H9 (cell line): ENCODE measurements around the gene RC3H1. TPM values are rescaled to one million over a fixed set of nuclear protein-coding genes. Genes with fewer than 3 reads are reported as not detected.

Experiments
- DNase-seq: peaks from one replicate; pipeline ENCODE4 v3.0.0-alpha.2; 2017
- H2AFZ ChIP-seq: one replicate; pipeline ENCODE4 v1.6.1; 2013; ENCODE audit warnings: mild to moderate bottlenecking, low read length, control low read depth, moderate library complexity
- H2AK5ac ChIP-seq: 2 replicates; pipeline ENCODE4 v1.6.1; 2013; ENCODE audit warnings: low read length, control low read depth, mixed read lengths; ENCODE audit not compliant: insufficient read length
- H2BK120ac ChIP-seq: one replicate; pipeline ENCODE4 v1.6.1; 2013; ENCODE audit warnings: low read depth, mild to moderate bottlenecking, low read length, control low read depth, inconsistent platforms; ENCODE audit not compliant: poor library complexity, severe bottlenecking
- H2BK12ac ChIP-seq: 2 replicates; pipeline ENCODE4 v1.6.1; 2013; ENCODE audit warnings: low read length, control low read depth, mixed read lengths, low read depth; ENCODE audit not compliant: insufficient read length
- H2BK15ac ChIP-seq: 2 replicates; pipeline ENCODE4 v1.6.1; 2013; ENCODE audit warnings: low read depth, low read length, control low read depth
- H2BK20ac ChIP-seq: one replicate; pipeline ENCODE4 v1.6.1; 2013; ENCODE audit warnings: low read depth, mild to moderate bottlenecking, low read length, control low read depth, inconsistent platforms; ENCODE audit not compliant: poor library complexity, severe bottlenecking
- H2BK5ac ChIP-seq: 2 replicates; pipeline ENCODE4 v1.6.1; 2013; ENCODE audit warnings: low read length, control low read depth, mixed read lengths; ENCODE audit not compliant: insufficient read length
- H3K14ac ChIP-seq: 2 replicates; pipeline ENCODE4 v1.6.1; 2013; ENCODE audit warnings: low read length, control low read depth; ENCODE audit not compliant: insufficient read depth
- H3K18ac ChIP-seq: 2 replicates; pipeline ENCODE4 v1.6.1; 2013; ENCODE audit warnings: low read depth, mild to moderate bottlenecking, mixed read lengths, low read length, control low read depth; ENCODE audit not compliant: insufficient read length
- H3K23ac ChIP-seq: 2 replicates; pipeline ENCODE4 v1.6.1; 2013; ENCODE audit warnings: low read length, control low read depth, mixed read lengths, low read depth; ENCODE audit not compliant: insufficient read length
- H3K23me2 ChIP-seq: 2 replicates; pipeline ENCODE4 v1.6.1; 2013; ENCODE audit warnings: low read depth, mild to moderate bottlenecking, mixed read lengths, low read length, control low read depth; ENCODE audit not compliant: insufficient read length, poor library complexity, severe bottlenecking
- H3K27ac ChIP-seq: 2 replicates; pipeline ENCODE4 v1.5.1; 2013; ENCODE audit warnings: low read length, control low read depth, mixed read lengths, low read depth; ENCODE audit not compliant: insufficient read length
- H3K27me3 ChIP-seq: 2 replicates; pipeline ENCODE4 v1.6.1; 2013; ENCODE audit warnings: low read length, control low read depth, inconsistent platforms; ENCODE audit not compliant: insufficient read depth
- H3K4ac ChIP-seq: 2 replicates; pipeline ENCODE4 v1.6.1; 2013; ENCODE audit warnings: low read depth, mild to moderate bottlenecking, control low read depth, inconsistent platforms, low read length, moderate library complexity
- H3K4me1 ChIP-seq: 2 replicates; pipeline ENCODE4 v1.6.1; 2013; ENCODE audit warnings: low read length, control low read depth, inconsistent platforms; ENCODE audit not compliant: insufficient read depth
- H3K4me2 ChIP-seq: 2 replicates; pipeline ENCODE4 v1.6.1; 2013; ENCODE audit warnings: low read length, control low read depth, mixed read lengths; ENCODE audit not compliant: insufficient read length, insufficient read depth
- H3K56ac ChIP-seq: 2 replicates; pipeline ENCODE4 v1.6.1; 2013; ENCODE audit warnings: low read depth, mild to moderate bottlenecking, mixed read lengths, low read length, control low read depth; ENCODE audit not compliant: insufficient read length
- H3K79me1 ChIP-seq: 2 replicates; pipeline ENCODE4 v1.6.1; 2013; ENCODE audit warnings: low read depth, mild to moderate bottlenecking, moderate library complexity, low read length, control low read depth, inconsistent platforms; ENCODE audit not compliant: insufficient read depth, poor library complexity, severe bottlenecking
- H3K79me2 ChIP-seq: 2 replicates; pipeline ENCODE4 v1.6.1; 2013; ENCODE audit warnings: low read length, control low read depth, inconsistent platforms; ENCODE audit not compliant: insufficient read depth
- H3K9ac ChIP-seq: 2 replicates; pipeline ENCODE4 v1.6.1; 2013; ENCODE audit warnings: low read length, control low read depth, mixed read lengths; ENCODE audit not compliant: insufficient read length; ENCODE audit errors: extremely low read depth
- H3K9me3 ChIP-seq: one replicate; pipeline ENCODE4 v1.6.1; 2013; ENCODE audit warnings: low read depth, low read length, inconsistent platforms; ENCODE audit not compliant: control insufficient read depth
- H3T11ph ChIP-seq: one replicate; pipeline ENCODE4 v1.6.1; 2013; ENCODE audit warnings: mild to moderate bottlenecking, low read length, control low read depth, inconsistent platforms
- H4K20me1 ChIP-seq: one replicate; pipeline ENCODE4 v1.6.1; 2013; ENCODE audit not compliant: control insufficient read depth, insufficient read length, insufficient read depth
- H4K5ac ChIP-seq: 2 replicates; pipeline ENCODE4 v1.6.1; 2013; ENCODE audit warnings: low read depth, mild to moderate bottlenecking, mixed read lengths, low read length, control low read depth; ENCODE audit not compliant: insufficient read length
- H4K8ac ChIP-seq: replicated peaks from 2 replicates; pipeline ENCODE4 v1.6.1; 2013; ENCODE audit warnings: low read length, control low read depth, mixed read lengths, low read depth; ENCODE audit not compliant: insufficient read length
- H4K91ac ChIP-seq: 2 replicates; pipeline ENCODE4 v1.6.1; 2013; ENCODE audit warnings: low read depth, mild to moderate bottlenecking, moderate library complexity, mixed read lengths, low read length, control low read depth; ENCODE audit not compliant: insufficient read length
- H3K27ac Mint-ChIP-seq, 3 experiments: 2 replicates in 2 of 3; 3 replicates in 1 of 3; pipeline ENCODE4 v1.8.0; 2020 to 2021; ENCODE audit warnings: mixed read lengths in 3 of 3, mild to moderate bottlenecking in 1 of 3, moderate library complexity in 1 of 3
- H3K27me3 Mint-ChIP-seq: 2 replicates; pipeline ENCODE4 v1.8.0; 2021; ENCODE audit warnings: low read depth, mild to moderate bottlenecking, moderate library complexity, mixed read lengths
- H3K36me3 Mint-ChIP-seq, 3 experiments: 2 replicates in 2 of 3; 3 replicates in 1 of 3; pipeline ENCODE4 v1.8.0; 2020 to 2021; ENCODE audit warnings: low read depth in 3 of 3, mixed read lengths in 3 of 3; ENCODE audit not compliant: insufficient read depth in 1 of 3
- H3K4me1 Mint-ChIP-seq, 2 experiments: 2 replicates each; pipeline ENCODE4 v1.8.0; 2020; ENCODE audit warnings: mixed read lengths in 2 of 2
- H3K4me3 Mint-ChIP-seq, 2 experiments: 2 replicates in 1 of 2; 3 replicates in 1 of 2; pipeline ENCODE4 v1.8.0; 2020 to 2021; ENCODE audit warnings: mild to moderate bottlenecking in 2 of 2, mixed read lengths in 2 of 2, moderate library complexity in 1 of 2
- H3K9me3 Mint-ChIP-seq, 2 experiments: 2 replicates in 1 of 2; 3 replicates in 1 of 2; pipeline ENCODE4 v1.8.0; 2020; ENCODE audit warnings: mild to moderate bottlenecking in 2 of 2, mixed read lengths in 2 of 2, moderate library complexity in 1 of 2
- CTCF ChIP-seq: fragments of 200-600 bp; sonication (generic); conservative IDR thresholded peaks from 3 replicates; pipeline ENCODE4 v1.8.0; 2021; ENCODE audit warnings: antibody characterized with exemption, mild to moderate bottlenecking
- WGBS: extraction: QIAGEN DNeasy Blood & Tissue Kit; methylation state at CpG from one replicate; pipeline ENCODE4 v1.1.7; 2013; ENCODE audit warnings: missing lambda C conversion rate, low lambda C conversion rate, mixed read lengths; ENCODE audit not compliant: insufficient read length; ENCODE audit errors: extremely low coverage; 5-methylcytosine and 5-hydroxymethylcytosine counted together
- total RNA-seq: library from RNA; stranded (reverse); gene quantifications from 2 replicates; pipeline ENCODE4 v1.2.1, GENCODE V29; 2021

Gene RC3H1
- total RNA-seq, 1 experiment from 2014 or later, result 36.1 TPM

- Histone ChIP-seq H2BK12ac (no peak overlapping the region), H3K4ac (no peak overlapping the region), H3K56ac (no peak overlapping the region), H3K23ac (no peak overlapping the region), H2AFZ (no peak overlapping the region), H3K9ac (no peak overlapping the region), H2BK120ac (no peak overlapping the region), H3K18ac (no peak overlapping the region), H3K4me1 (no peaks in the 10 kb centered on the region), H3T11ph (no peak overlapping the region), H3K23me2 (no peaks in the 10 kb centered on the region), H2BK5ac (no peak overlapping the region), H2BK20ac (no peak overlapping the region), H3K14ac (no peak overlapping the region), H3K4me2 (no peak overlapping the region), H3K9me3 (no peaks in the 10 kb centered on the region), H4K91ac (no peak overlapping the region), H3K79me2 (no peaks in the 10 kb centered on the region), H3K79me1 (no peaks in the 10 kb centered on the region), H2AK5ac (no peak overlapping the region), H4K8ac (no peak overlapping the region), H3K27ac (no peak overlapping the region), H2BK15ac (no peak overlapping the region), H4K20me1 (no peaks in the 10 kb centered on the region), H4K5ac (no peak overlapping the region), H3K27me3 (peaks cover 4% of the 10 kb centered on the region; the same call in 1 of the 2 replicates)
- Mint-ChIP-seq H3K27me3 (peaks cover 37% of the 10 kb centered on the region), H3K4me3 (no peak overlapping the region), H3K9me3 (no peaks in the 10 kb centered on the region), H3K36me3 (no peaks in the 10 kb centered on the region), H3K4me1 (no peaks in the 10 kb centered on the region; a peak in 1 of 4 replicates), H3K27ac (no peak overlapping the region)
- no CpG with 5 or more reads among the region's 2 CpGs for WGBS
- no peak for TF ChIP-seq CTCF
- no peak for DNase-seq
These were observed 14.0 kb upstream of the RC3H1 start for GRCh38 chr1:174036204-174036603.
